RWPE1 (cell line): ENCODE measurements around the gene CARS2.

ENCODE experiments used
- CTCF ChIA-PET: fragments of 350-600 bp; sonication (Branson Sonifier 250); formaldehyde crosslinking; extraction: SDS; loops from one replicate; lab custom pipeline; 2021; lab: Yijun Ruan, JAX
- POLR2A ChIA-PET: fragments of 400-600 bp; formaldehyde crosslinking; extraction: SDS; loops from one replicate; lab custom pipeline; 2020; ENCODE audit warnings: antibody characterized with exemption; ENCODE audit not compliant: low non-redundant PET; lab: Yijun Ruan, JAX
- DNase-seq: peaks from one replicate; pipeline ENCODE4 v3.0.0; 2012; ENCODE audit warnings: low spot score
- H3K27ac ChIP-seq: fragments of 450-650 bp; 2 replicates; pipeline ENCODE4 v1.5.1; 2017
- TF ChIP-seq, protein P1 (sequence below): fragments of 450-650 bp; conservative IDR thresholded peaks from 2 replicates; pipeline ENCODE4 v1.5.1; 2017; ENCODE audit warnings: low read depth, mild to moderate bottlenecking

Gene CARS2

GRCh38 chr13:110650436-110650835, 55.5 kb downstream of the CARS2 start:
- H3K27ac ChIP-seq, result 0 out of 2 replicates have a peak overlapping the region, but pooled peaks have one; percentile 3
- CTCF ChIA-PET, result interaction anchor here (0.7 kb wide), 1 partner anchor 196 kb away, joined by 3 read pairs; no protein-coding TSS in a partner anchor
- POLR2A ChIA-PET, result no interaction called here
- DNase-seq, result no peak
- TF ChIP-seq, protein P1, sequence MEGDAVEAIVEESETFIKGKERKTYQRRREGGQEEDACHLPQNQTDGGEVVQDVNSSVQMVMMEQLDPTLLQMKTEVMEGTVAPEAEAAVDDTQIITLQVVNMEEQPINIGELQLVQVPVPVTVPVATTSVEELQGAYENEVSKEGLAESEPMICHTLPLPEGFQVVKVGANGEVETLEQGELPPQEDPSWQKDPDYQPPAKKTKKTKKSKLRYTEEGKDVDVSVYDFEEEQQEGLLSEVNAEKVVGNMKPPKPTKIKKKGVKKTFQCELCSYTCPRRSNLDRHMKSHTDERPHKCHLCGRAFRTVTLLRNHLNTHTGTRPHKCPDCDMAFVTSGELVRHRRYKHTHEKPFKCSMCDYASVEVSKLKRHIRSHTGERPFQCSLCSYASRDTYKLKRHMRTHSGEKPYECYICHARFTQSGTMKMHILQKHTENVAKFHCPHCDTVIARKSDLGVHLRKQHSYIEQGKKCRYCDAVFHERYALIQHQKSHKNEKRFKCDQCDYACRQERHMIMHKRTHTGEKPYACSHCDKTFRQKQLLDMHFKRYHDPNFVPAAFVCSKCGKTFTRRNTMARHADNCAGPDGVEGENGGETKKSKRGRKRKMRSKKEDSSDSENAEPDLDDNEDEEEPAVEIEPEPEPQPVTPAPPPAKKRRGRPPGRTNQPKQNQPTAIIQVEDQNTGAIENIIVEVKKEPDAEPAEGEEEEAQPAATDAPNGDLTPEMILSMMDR, result no peak

- TF ChIP-seq, protein P1, result no peak
- no peak overlapping the region for H3K27ac ChIP-seq
- CTCF ChIA-PET, result no interaction called here
- POLR2A ChIA-PET, result no interaction called here
- DNase-seq, result no peak
Measured at GRCh38 chr13:110649551-110649950, 56.4 kb downstream of the CARS2 start.

DNA sequence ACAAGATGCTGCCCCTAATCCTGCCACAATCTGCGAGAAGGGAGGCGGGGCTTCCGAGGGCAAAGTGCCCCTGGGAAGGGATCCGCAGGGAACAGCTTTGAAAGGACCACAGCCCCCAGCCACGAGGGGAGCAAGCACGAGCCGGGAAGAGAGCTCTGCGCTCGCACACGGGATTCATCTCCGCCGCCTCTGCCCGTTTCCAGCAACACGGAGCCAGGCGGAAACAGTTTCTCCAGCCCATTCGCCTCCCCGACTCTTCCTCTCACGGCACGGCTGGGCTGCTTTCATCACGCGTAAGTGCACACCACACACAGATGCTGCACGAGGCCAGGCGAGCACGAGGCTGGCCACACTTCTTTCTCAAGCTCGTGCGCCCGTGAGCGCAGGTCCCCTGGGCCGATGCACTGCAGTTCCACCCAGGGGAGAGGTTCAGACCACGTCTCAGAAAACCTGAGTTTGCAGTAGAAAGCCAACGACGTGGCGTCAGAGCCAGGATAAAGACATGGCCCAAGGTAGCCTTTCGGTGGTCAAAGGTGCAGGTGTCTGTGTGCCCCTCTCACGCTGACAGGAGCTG, 57.0 kb downstream of the CARS2 start:
- POLR2A ChIA-PET, result no interaction called here
- no peak overlapping the region for H3K27ac ChIP-seq
- TF ChIP-seq, protein P1, result no peak
- CTCF ChIA-PET, result interaction anchor here (0.6 kb wide), 1 partner anchor 186 kb away, joined by 3 read pairs; no protein-coding TSS in a partner anchor
- DNase-seq, result no peak

- DNase-seq, result no peak
- TF ChIP-seq, protein P1, result no peak
- no peak overlapping the region for H3K27ac ChIP-seq
- CTCF ChIA-PET, result no interaction called here
- POLR2A ChIA-PET, result no interaction called here
Measured at GRCh38 chr13:110648146-110648819, 57.6 kb downstream of the CARS2 start.

- ChIA-PET CTCF (no interaction called here), POLR2A (no interaction called here)
- no peak for DNase-seq
- H3K27ac ChIP-seq, result no peak overlapping the region
- TF ChIP-seq, protein P1, result no peak
Measured at GRCh38 chr13:110647365-110647737, 58.6 kb downstream of the CARS2 start.

GRCh38 chr13:110646442-110647364, 59.2 kb downstream of the CARS2 start:
- no peak for DNase-seq
- CTCF ChIA-PET, result no interaction called here
- peak overlapping the region; percentile 9; the same call in 1 of the 2 replicates for H3K27ac ChIP-seq
- POLR2A ChIA-PET, result no interaction called here
- TF ChIP-seq, protein P1, result no peak
